ENCODE results near the gene GABBR2.

Gene GABBR2

DNA sequence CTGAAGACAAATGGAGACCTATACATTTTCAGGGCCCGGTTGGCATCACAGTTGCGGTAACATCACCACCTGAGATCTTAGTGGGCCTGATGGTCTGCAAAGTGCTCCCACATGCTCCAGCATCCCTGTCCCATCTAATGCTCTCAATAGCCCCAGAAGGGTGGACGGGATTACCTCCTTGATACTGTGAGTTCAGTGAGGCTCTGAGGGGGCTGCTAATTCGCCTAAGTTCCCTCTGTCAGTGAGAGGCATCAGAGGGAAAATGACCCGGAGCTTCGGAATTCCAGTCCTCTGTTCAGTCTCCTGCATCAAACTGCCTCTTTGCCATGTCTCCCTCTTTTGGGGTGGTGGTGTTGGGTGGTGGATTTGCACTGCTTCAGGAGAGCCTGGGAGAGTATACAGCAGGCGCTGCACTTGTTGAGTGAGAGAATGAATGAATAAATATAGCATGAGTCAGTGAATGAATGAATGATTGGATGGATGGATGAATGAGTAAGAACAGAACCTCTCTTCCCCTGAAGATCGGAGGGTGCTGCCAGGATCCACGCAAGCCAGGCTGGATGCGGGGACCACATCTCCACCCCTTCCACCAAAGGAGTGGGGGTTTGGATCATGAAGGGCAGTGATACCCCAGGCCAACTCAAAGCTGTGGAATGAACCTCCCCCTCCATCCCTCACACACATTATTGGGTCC, 141.0 kb downstream of the GABBR2 start:
- DNase-seq: no peak

GRCh38 chr9:98565152-98566135, 143.3 kb downstream of the GABBR2 start:
- DNase-seq: no peak

DNA sequence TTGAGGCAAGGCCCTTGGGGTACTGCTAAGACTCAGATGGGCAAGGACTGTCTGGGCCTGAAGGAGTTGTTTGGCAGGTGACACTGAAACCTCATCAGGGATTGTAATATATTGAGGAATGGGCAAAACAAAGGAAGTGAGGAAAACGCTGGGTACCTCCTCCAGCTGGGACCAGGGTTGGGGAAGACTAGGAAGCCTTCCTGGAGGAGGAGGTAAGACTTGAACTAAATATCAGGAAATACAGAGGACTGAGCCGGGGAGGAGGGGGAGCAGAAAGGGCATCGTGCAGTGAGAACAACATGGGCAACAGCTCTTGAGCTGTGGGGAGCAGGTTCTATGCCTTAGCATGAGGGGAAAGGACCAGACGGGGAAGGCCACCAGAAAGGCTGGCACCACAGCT, 144.0 kb downstream of the GABBR2 start:
- no peak for DNase-seq

DNA sequence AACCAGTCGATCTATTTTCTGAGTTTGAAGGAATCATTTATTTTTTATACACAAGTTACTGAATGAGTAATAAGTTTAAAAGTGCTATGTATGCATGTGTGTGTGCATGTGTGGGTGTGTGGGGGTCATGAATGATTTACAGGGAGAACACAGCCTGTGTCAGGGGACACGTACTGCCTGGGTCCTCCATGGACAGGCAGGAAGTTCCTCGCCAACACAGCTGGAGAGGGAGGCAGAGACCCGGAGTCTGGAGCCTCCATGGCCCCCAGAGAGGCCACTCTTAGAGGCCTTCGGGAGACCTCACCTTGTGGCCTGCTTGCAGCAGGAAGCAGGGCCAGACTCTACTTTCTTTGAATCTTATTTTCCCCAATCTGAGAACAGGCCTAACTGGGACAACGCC, 144.7 kb downstream of the GABBR2 start:
- no peak for DNase-seq

- DNase-seq: no peak
These were observed 145.4 kb downstream of the GABBR2 start for GRCh38 chr9:98563212-98563907.

DNA sequence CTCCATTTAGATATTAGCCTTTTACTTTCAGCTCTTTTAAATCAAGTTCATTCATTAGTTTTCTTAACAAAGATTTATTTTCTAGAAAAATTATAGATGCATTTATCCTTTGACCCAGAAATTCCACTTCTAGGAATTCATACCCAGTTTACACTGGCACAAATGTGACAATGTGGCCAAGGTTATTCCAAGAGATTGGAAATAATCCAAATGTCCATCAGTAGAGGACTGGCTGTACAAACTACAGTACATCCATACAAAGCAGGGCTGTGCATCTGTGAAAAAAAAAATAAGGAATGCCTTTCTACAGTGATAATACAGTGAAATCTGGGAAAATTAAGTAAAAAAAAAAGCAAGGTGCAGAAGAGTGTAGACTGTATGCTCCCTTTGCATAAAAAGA, 149.2 kb downstream of the GABBR2 start:
- no peak for DNase-seq

DNA sequence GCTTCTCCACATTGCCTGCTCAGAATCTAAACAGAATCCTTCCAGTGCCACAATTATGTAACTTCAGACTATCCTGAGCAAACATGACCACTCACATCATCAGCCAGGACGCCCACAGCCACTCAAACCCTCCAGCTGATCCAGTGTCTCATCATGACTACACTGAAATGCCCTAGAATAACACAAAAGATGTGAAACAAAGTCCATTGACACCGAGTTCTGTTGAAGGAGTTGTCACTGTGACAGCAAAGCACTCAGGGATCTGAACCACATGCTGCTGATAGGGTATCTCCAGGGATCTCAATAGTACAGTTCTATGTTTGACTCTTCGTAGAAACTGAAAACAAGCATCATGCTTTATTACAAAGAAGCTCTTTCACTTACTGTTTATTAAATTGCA, 150.2 kb downstream of the GABBR2 start:
- DNase-seq: no peak

DNA sequence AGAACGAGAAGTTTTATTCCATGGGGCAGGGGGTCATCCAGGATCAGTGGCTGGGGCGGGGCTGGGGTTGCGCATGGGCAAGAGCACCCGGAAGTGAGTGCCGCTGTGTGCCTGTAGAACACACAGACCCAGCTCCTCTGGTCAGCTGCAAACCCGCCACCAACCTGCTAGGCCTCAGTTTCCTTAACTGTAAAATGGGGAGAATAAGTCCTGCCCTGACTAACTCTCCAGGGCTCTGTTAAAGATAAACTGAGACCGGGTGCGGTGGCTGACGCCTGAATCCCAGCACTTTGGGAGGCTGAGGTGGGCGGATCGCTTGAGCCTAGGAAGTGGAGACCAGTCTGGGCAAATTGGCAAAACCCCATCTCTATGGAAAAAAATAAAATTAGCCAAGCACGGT, 152.2 kb downstream of the GABBR2 start:
- no peak for DNase-seq

GRCh38 chr9:98555651-98556465, 152.9 kb downstream of the GABBR2 start:
- DNase-seq: no peak

- DNase-seq: no peak
These were observed 154.0 kb downstream of the GABBR2 start for GRCh38 chr9:98554752-98555151.

DNA sequence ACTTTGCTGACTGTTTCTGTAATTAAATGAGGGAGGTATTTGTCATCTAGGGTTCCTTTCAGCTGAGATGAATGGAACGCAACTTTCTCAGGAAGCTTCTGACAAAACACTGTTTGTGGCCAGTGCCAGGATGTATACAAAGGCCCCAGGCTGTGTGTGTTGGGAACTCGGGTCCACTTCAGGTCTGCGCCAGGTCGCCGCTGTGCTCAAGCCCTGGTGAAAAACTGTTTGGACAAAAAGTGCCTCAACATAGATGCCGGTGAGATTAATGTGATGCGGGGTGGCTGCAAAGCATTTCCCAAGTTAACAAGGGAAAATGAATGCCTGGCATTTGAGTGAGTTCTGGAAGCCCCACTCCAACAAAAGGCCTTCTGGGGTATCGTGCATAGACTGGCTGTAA, 156.4 kb downstream of the GABBR2 start:
- no peak for DNase-seq

GRCh38 chr9:98551511-98552286, 157.0 kb downstream of the GABBR2 start:
- no peak for DNase-seq

DNA sequence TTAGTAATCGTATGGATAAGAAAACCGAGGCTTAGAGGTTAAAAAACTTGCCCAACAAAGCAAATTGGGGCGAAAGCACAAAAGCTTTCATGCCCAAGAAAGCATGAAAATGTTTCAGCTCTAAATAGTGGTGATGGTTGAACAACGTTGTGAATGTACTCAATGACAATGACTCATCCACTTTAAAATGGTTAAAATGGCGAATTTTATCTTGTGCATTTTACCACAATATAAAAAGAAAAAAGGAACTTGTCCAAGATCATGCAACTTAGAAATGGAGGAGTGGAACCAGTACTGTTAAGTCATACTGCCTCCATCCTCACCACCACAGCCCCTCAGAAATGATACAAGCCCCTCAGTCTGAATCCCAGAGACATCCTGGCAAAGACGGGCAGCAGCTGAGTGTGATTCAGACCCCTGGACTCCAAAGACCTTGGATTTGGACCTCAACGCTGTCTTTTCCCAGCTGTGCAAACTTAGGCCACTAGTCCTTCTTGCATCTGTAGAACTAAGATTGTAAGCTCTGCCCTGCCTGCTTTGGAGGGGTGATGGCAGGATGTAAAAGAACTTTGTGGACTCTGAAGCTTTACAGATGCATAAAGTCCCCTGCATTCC, 158.4 kb downstream of the GABBR2 start:
- DNase-seq: no peak

DNA sequence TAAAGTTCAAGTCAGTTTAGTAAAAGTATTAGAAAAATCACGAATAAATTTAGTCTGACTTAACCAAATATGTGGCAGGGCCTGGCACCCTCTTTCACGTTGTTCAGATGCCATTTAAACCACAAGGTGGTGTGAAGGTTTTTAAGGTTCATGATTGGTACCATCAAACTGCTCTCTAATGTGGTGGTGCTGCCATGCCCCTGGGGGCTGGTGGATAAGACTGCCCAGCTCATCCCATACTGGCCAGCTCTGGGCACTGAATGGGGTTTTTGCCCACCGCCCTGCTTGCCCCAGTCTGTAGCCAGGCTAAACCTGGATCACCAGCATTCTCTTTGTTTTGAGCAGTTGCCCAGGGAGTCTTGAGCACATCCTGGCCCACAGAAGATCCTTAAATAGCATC, 159.3 kb downstream of the GABBR2 start:
- DNase-seq: no peak

GRCh38 chr9:98547606-98548005, 161.1 kb downstream of the GABBR2 start:
- no peak for DNase-seq

DNA sequence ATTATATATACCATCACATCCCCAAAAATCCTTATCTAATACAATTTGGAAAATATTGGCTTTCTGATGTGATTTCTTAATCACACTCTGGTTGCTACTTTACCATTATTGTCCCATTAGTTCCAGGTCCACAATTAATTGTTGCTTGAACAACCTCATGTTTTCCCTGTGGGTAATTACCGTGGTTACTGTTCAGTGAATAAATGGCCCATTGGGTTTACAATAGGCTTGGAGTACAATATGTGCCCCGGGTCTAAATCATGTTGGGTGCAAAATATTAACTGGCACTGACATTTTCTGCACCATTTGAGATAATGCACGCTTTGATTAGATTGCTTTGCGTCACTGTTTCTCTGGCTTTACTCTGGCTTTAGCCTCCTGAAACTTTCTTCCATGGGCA, 163.7 kb downstream of the GABBR2 start:
- DNase-seq: no peak

- no peak for DNase-seq
These were observed 167.0 kb downstream of the GABBR2 start for GRCh38 chr9:98541684-98542230.

DNA sequence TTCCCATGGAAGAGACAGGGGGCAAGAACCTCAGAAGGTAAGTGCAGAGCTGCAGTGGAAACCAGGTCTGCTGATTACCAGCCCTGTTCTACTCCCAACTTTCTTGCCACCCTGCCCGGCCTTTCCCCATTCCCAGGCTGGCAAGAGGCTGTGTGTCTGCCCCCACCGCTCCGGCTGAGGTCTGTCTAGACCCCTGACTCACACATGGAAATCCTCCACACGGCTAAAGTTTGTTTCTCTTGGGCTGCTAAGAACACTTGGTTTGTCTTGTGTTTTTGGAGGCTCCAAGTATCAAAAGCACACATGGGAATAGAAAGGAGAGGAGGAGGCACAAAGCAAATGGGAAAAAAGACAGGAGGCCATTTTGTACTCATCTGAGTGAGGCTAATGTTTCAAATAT, 168.3 kb downstream of the GABBR2 start:
- no peak for DNase-seq

GRCh38 chr9:98539954-98540353, 168.8 kb downstream of the GABBR2 start:
- no peak for DNase-seq

GRCh38 chr9:98538626-98539031, 170.1 kb downstream of the GABBR2 start:
- peak; percentile 40 for DNase-seq

GRCh38 chr9:98538203-98538602, 170.5 kb downstream of the GABBR2 start:
- DNase-seq: no peak

Measured in NCI-H1436 treated with DMSO at 0.1 percent for 48 hours (cell line).